Naive thymus-derived CD4-positive, alpha-beta T cell (primary cell): ENCODE measurements around the gene RAD23B. TPM values are rescaled to one million over a fixed set of nuclear protein-coding genes. Genes with fewer than 3 reads are reported as not detected.

Experiments used
- ATAC-seq: fragments of 150-1000 bp; cut with Tn5 transposase; 2 replicates; pipeline ENCODE4 v1.10.0; 2021; ENCODE audit warnings: mild to moderate bottlenecking, moderate library complexity
- CTCF ChIA-PET: fragments of 350-600 bp; sonication (Branson Sonifier 250); formaldehyde crosslinking; loops from one replicate; lab custom pipeline; 2021; ENCODE audit warnings: antibody characterized with exemption; lab: Charles Lee
- POLR2A ChIA-PET: fragments of 350-600 bp; sonication (Branson Sonifier 250); formaldehyde crosslinking; loops from one replicate; lab custom pipeline; 2021; ENCODE audit warnings: antibody characterized with exemption, inconsistent platforms; lab: Charles Lee
- DNase-seq, 9 donors: peaks; one replicate each; pipeline versions ENCODE4 v3.0.0 to v3.0.0-alpha.2; 2020 to 2022; ENCODE audit warnings: mixed read lengths in 1 of 9
- H3K27ac ChIP-seq: one replicate; pipeline ENCODE4 v1.7.0; 2013; ENCODE audit warnings: mild to moderate bottlenecking, low read depth, low read length, moderate library complexity
- H3K27me3 ChIP-seq, 2 donors: one replicate each; pipeline ENCODE4 v1.7.0; 2013; ENCODE audit warnings: low read length in 2 of 2, mild to moderate bottlenecking in 2 of 2, moderate library complexity in 2 of 2; ENCODE audit not compliant: control insufficient read depth in 2 of 2, insufficient read depth in 2 of 2
- H3K36me3 ChIP-seq, 3 experiments: 1 replicate in 2 of 3; 2 replicates in 1 of 3; pipeline ENCODE4 v1.7.0; 2013; ENCODE audit warnings: low read length in 3 of 3, mild to moderate bottlenecking in 3 of 3, moderate library complexity in 1 of 3; ENCODE audit not compliant: insufficient read depth in 3 of 3, control insufficient read depth in 2 of 3
- H3K4me1 ChIP-seq, 2 donors: one replicate each; pipeline ENCODE4 v1.7.0; 2013; ENCODE audit warnings: low read length in 2 of 2, mild to moderate bottlenecking in 2 of 2, moderate library complexity in 1 of 2; ENCODE audit not compliant: control insufficient read depth in 2 of 2, insufficient read depth in 2 of 2
- H3K4me3 ChIP-seq: 2 replicates; pipeline ENCODE4 v1.7.0; 2013; ENCODE audit warnings: mild to moderate bottlenecking, low read length
- H3K9me3 ChIP-seq, 3 experiments: 1 replicate in 2 of 3; 2 replicates in 1 of 3; pipeline ENCODE4 v1.7.0; 2013; ENCODE audit warnings: low read length in 3 of 3; ENCODE audit not compliant: control insufficient read depth in 2 of 3
- H3K27ac Mint-ChIP-seq, 9 donors: one replicate each; pipeline ENCODE4 v1.8.0; 2020 to 2022; ENCODE audit warnings: mixed read lengths in 9 of 9, mild to moderate bottlenecking in 8 of 9, moderate library complexity in 5 of 9, inconsistent platforms in 2 of 9
- H3K27me3 Mint-ChIP-seq, 5 donors: one replicate each; pipeline ENCODE4 v1.8.0; 2021 to 2022; ENCODE audit warnings: mixed read lengths in 5 of 5, mild to moderate bottlenecking in 1 of 5
- H3K36me3 Mint-ChIP-seq, 5 donors: one replicate each; pipeline ENCODE4 v1.8.0; 2020 to 2022; ENCODE audit warnings: mixed read lengths in 5 of 5, mild to moderate bottlenecking in 3 of 5, inconsistent platforms in 1 of 5
- H3K4me1 Mint-ChIP-seq, 7 donors: one replicate each; pipeline ENCODE4 v1.8.0; 2020 to 2022; ENCODE audit warnings: mixed read lengths in 7 of 7, mild to moderate bottlenecking in 3 of 7, inconsistent platforms in 1 of 7
- H3K4me3 Mint-ChIP-seq, 10 donors: one replicate each; pipeline ENCODE4 v1.8.0; 2020 to 2022; ENCODE audit warnings: mild to moderate bottlenecking in 10 of 10, mixed read lengths in 10 of 10, moderate library complexity in 6 of 10, inconsistent platforms in 2 of 10
- H3K9me3 Mint-ChIP-seq, 11 donors: one replicate each; pipeline ENCODE4 v1.8.0; 2020 to 2022; ENCODE audit warnings: mixed read lengths in 11 of 11, mild to moderate bottlenecking in 4 of 11, inconsistent platforms in 1 of 11, moderate library complexity in 1 of 11
- intact Hi-C, 2 donors: fragments of 100-400 bp; cut with micrococcal nuclease; formaldehyde crosslinking; loops; one replicate each; pipeline ENCODE4 v1.15.1; 2023
- polyA plus RNA-seq, 2 donors: library from polyadenylated mRNA; unstranded; fragments of 300-500 nt; fragmentation: Illumina TruSeq; gene quantifications; one replicate each; pipeline ENCODE4 v1.2.3, GENCODE V29; 2021
- total RNA-seq, 6 experiments: library from RNA in 5 of 6; stranded (reverse) in 5 of 6; gene quantifications; 1 replicate in 5 of 6; 2 replicates in 1 of 6; pipeline ENCODE4 v1.2.3 and lab custom pipeline; 2021 to 2026

RAD23B gene
- total and polyA plus RNA-seq, 7 experiments from 2014 or later = 8.9 to 102 (median 50.9) TPM

DNA sequence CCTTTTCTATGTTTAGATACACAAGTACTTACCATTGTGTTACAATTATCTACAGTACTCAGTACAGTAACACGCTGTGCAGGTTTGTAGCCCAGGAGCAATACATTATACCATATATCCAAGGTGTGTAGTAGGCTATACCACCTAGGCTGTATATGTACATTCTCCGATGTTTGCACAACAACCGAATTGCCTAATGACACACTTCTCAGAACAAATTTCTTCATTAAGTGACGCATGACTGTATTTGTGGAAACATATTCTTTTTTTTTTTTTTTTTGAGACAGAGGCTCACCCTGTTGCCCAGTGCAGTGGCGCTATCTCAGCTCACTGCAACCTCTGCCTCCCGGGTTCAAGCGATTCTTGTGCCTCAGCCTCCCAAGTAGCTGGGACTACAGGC lies 4.0 kb upstream of the RAD23B start:
- Histone ChIP-seq H3K27me3 (no peaks in the 10 kb centered on the region), H3K9me3 (no peaks in the 10 kb centered on the region), H3K36me3 (peaks cover 0 to 3% (median 0%) of the 10 kb centered on the region in 3 experiments), H3K4me1 (peaks cover 0 to 3% of the 10 kb centered on the region in 2 donors), H3K4me3 (no peak overlapping the region), H3K27ac (no peak overlapping the region)
- H3K4me1 Mint-ChIP-seq = peaks cover 5 to 23% (median 10%) of the 10 kb centered on the region in 7 donors
- H3K4me3 Mint-ChIP-seq = no peak overlapping the region
- peaks cover 2 to 27% (median 12%) of the 10 kb centered on the region in 5 donors for H3K27me3 Mint-ChIP-seq
- DNase-seq (no peak), ATAC-seq (no peak)
- H3K36me3 Mint-ChIP-seq = peaks cover 0 to 3% (median 0%) of the 10 kb centered on the region in 5 donors
- POLR2A ChIA-PET = no interaction called here
- H3K9me3 Mint-ChIP-seq = peaks cover 0 to 2% (median 0%) of the 10 kb centered on the region in 11 donors
- no peak overlapping the region for H3K27ac Mint-ChIP-seq
- CTCF ChIA-PET = interaction anchor here (1.0 kb wide), 1 partner anchor 39 kb away, joined by 5 read pairs; no protein-coding TSS in a partner anchor
- intact Hi-C loops = no loop called here

DNA sequence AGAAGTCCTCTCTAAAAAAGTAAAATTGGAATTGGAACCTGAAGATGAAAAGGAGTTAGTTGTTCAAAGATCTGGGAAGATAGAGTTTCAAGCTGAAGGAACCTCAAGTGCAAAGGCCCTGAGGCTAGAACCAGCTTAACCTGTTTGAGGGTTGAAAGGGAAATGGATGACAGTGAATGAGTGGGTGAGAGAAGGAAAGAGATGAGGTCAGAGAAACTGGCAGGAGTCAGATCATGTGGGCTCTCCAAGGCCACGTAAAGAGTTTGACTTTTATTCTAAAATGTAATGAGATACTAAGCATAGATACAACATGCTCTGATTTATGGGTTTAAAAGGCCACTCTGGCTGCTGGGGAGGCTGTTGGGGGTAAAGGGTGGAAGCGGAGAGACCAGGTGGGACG lies 2.5 kb upstream of the RAD23B start:
- Histone ChIP-seq H3K4me3 (no peak overlapping the region), H3K9me3 (no peaks in the 10 kb centered on the region), H3K27ac (no peak overlapping the region), H3K4me1 (peaks cover 3 to 14% of the 10 kb centered on the region in 2 donors), H3K36me3 (peaks cover 0 to 3% (median 0%) of the 10 kb centered on the region in 3 experiments), H3K27me3 (no peaks in the 10 kb centered on the region)
- Mint-ChIP-seq H3K27me3 (peaks cover 0 to 15% (median 8%) of the 10 kb centered on the region in 5 donors), H3K9me3 (peaks cover 0 to 4% (median 0%) of the 10 kb centered on the region in 11 donors), H3K36me3 (peaks cover 0 to 4% (median 0%) of the 10 kb centered on the region in 5 donors), H3K4me1 (peaks cover 15 to 29% (median 23%) of the 10 kb centered on the region in 7 donors), H3K4me3 (peak overlapping the region in 2 of 10 donors; percentile 22 to 30), H3K27ac (peak overlapping the region in 1 of 9 donors; percentile 33)
- ChIA-PET CTCF (no interaction called here), POLR2A (no interaction called here)
- intact Hi-C loops = loop anchor here (5.0 to 10.0 kb wide), 2 partner anchors 1732 to 1834 kb away; partner anchors contain the start of genes CTNNAL1 (in 2 of the 2) and TMEM245 (in 1 of the 2)
- DNase-seq = no peak
- no peak for ATAC-seq

DNA sequence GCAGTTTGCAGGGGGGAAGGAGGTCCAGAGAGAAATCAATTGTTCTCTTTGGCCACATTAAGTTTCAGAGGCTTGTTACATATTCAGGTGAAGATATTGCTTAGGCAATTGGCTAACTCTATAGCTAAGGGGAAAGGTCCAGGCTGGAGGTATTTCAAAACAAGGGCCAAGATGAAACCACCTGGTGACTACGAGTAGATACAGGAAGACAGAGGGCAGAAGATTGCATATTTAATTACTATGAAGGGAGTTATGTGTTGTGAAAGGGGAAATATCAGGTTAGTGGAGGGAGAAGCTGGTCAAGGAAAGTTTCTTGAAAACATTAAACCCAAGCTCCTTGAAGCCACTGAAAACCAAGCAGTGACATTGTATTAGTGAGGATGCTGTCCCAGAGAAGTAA lies 1.9 kb upstream of the RAD23B start:
- peaks cover 0 to 4% (median 0%) of the 10 kb centered on the region in 5 donors for H3K36me3 Mint-ChIP-seq
- POLR2A ChIA-PET = interaction anchor here (1.0 kb wide), 1 partner anchor 30 kb away, joined by 3 read pairs; no protein-coding TSS in a partner anchor
- CTCF ChIA-PET = interaction anchor here (1.0 kb wide), 1 partner anchor 60 kb away, joined by 3 read pairs; no protein-coding TSS in a partner anchor
- peaks cover 0 to 11% (median 6%) of the 10 kb centered on the region in 5 donors for H3K27me3 Mint-ChIP-seq
- Histone ChIP-seq H3K4me1 (peaks cover 9 to 20% of the 10 kb centered on the region in 2 donors), H3K27me3 (no peaks in the 10 kb centered on the region), H3K9me3 (no peaks in the 10 kb centered on the region), H3K4me3 (no peak overlapping the region), H3K36me3 (peaks cover 0 to 3% (median 0%) of the 10 kb centered on the region in 3 experiments), H3K27ac (no peak overlapping the region)
- no peak for ATAC-seq
- H3K9me3 Mint-ChIP-seq = peaks cover 0 to 4% (median 0%) of the 10 kb centered on the region in 11 donors
- H3K4me1 Mint-ChIP-seq = peaks cover 22 to 35% (median 28%) of the 10 kb centered on the region in 7 donors
- DNase-seq = no peak
- peak overlapping the region in 9 of 10 donors; percentile 1 to 98 (median 10) for H3K4me3 Mint-ChIP-seq
- intact Hi-C loops = loop anchor here (5.0 to 10.0 kb wide), 2 partner anchors 1731 to 1834 kb away; partner anchors contain the start of genes CTNNAL1 (in 2 of the 2) and TMEM245 (in 1 of the 2)
- H3K27ac Mint-ChIP-seq = peak overlapping the region in 2 of 9 donors; percentile 25 to 63

DNA sequence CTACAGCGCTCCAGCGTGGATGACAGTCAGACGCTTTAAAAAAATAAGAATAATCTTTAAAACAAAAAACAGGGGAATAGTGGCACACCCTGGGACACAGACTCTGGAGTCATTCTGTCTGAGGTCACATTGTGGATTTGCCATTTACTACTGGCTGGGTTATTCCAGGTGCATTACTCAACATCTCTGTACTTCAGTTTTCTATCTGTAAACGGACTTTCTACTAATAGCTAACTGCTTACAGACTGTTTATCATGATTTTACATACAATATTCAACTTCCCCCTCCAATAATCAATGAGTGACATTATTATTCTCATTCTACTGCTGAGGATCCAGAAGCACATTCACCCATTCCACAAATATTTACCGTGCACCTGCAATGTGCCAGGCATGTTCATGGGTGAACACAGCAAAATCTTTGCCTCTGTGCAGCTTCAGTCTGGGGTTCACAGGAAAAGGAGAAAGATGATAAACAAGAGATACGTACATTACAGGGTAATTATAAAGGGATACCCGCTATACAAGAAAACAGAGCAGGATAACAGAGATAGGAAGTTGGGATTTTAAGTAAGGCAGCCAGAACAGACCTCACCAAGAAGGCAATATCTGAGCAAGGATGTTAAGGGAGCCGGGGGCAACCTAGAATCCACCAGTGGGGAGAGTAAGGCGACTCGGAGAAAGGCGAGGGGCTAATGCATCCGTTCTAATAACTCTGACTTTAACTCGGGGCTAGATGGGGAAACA lies 984 bp upstream of the RAD23B start:
- Mint-ChIP-seq H3K4me1 (peaks cover 28 to 44% (median 35%) of the 10 kb centered on the region in 7 donors), H3K4me3 (peak overlapping the region; percentile 88 to 99 (median 94)), H3K27ac (peak overlapping the region; percentile 74 to 97 (median 92)), H3K27me3 (peaks cover 0 to 9% (median 1%) of the 10 kb centered on the region in 5 donors), H3K36me3 (peaks cover 0 to 4% (median 0%) of the 10 kb centered on the region in 5 donors), H3K9me3 (peaks cover 0 to 4% (median 0%) of the 10 kb centered on the region in 11 donors)
- DNase-seq = no peak
- Histone ChIP-seq H3K9me3 (no peaks in the 10 kb centered on the region), H3K27me3 (no peaks in the 10 kb centered on the region), H3K36me3 (peaks cover 0 to 3% (median 0%) of the 10 kb centered on the region in 3 experiments), H3K4me1 (peaks cover 9 to 24% of the 10 kb centered on the region in 2 donors), H3K27ac (peak overlapping the region; percentile 66), H3K4me3 (peak overlapping the region; percentile 78)
- ATAC-seq = no peak
- intact Hi-C loops = loop anchor here (2.0 to 10.0 kb wide), 9 partner anchors 27 to 1833 kb away; partner anchors contain the start of genes ABITRAM (in 2 of the 2), CTNNAL1 (in 2 of the 2), ELP1 (in 2 of the 2) and KLF4 (in 1 of the 2)
- ChIA-PET POLR2A (interaction anchor here (1.0 to 3.2 kb wide), 3 partner anchors 11 to 31 kb away, joined by 3 to 11 read pairs (median 3); no protein-coding TSS in a partner anchor), CTCF (interaction anchor here (1.0 kb wide), 1 partner anchor 59 kb away, joined by 3 read pairs; no protein-coding TSS in a partner anchor)

DNA sequence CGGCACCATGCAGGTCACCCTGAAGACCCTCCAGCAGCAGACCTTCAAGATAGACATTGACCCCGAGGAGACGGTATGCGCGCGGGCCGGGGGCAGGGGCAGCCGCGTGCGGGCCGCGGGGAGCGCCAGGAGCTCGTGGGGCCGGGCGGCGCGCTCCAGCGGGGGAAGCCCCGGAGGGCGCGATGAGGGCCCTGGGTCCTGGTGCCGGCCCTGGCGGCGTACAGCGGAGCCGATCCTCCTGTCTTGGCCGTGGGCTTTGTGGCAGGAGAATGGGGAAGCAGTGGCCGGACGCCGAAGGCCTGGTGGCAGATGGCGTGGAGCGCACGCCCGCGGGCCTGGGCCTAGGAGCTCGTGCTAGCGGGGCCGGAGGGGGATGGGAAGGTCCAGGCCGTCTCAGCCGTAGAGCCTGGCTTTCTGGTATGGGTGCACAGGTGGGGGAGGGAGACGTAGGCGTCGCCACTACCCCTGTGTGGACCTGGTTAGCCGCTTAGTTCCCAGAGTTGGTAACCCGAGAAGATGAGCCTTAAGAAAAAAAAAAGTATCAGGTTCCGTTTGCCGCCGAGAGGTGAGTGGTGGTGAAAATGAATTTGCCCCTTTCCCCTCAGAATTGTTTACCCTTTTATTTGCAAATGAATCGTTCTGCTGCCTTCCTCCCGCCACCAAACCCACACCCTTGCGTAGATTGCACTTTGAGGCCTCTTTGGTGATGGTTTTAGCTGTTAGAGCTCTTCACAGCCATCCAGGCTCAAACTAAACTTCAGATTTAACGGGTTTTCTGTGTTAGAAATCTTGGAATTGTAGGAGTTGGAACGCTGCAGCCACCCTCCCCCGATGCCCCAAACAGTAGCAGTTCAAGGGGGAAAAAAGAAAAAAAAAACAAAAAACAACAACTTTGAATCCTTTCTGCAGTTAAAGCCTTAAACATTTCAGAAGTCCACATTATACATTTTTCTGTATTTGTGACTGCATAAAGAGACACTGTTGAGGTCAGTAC lies 841 bp downstream of the RAD23B start:
- intact Hi-C loops = loop anchor here (1.0 to 10.0 kb wide), 17 partner anchors 11 to 1836 kb away; partner anchors contain the start of genes ABITRAM (in 2 of the 2), CTNNAL1 (in 2 of the 2), ELP1 (in 2 of the 2) and KLF4 (in 1 of the 2)
- Mint-ChIP-seq H3K4me3 (peak overlapping the region; percentile 89 to 99 (median 94)), H3K27me3 (peaks cover 0 to 9% (median 0%) of the 10 kb centered on the region in 5 donors), H3K4me1 (peaks cover 34 to 62% (median 45%) of the 10 kb centered on the region in 7 donors), H3K27ac (peak overlapping the region; percentile 85 to 97 (median 92)), H3K9me3 (peaks cover 0 to 4% (median 0%) of the 10 kb centered on the region in 11 donors), H3K36me3 (peaks cover 0 to 4% (median 0%) of the 10 kb centered on the region in 5 donors)
- peak; percentile 48 to 79 (median 69) for DNase-seq
- H3K36me3 ChIP-seq = peaks cover 0 to 3% (median 0%) of the 10 kb centered on the region in 3 experiments
- H3K4me3 ChIP-seq = peak overlapping the region; percentile 76
- H3K9me3 ChIP-seq = no peaks in the 10 kb centered on the region
- H3K4me1 ChIP-seq = peaks cover 9 to 33% of the 10 kb centered on the region in 2 donors
- H3K27me3 ChIP-seq = no peaks in the 10 kb centered on the region
- ATAC-seq = peak; percentile 31
- H3K27ac ChIP-seq = peak overlapping the region; percentile 92
- POLR2A ChIA-PET = interaction anchor here (1.0 to 3.2 kb wide), 7 partner anchors 10 to 57 kb away, joined by 3 to 11 read pairs (median 3); no protein-coding TSS in a partner anchor
- CTCF ChIA-PET = no interaction called here
